Naive thymus-derived CD8-positive, alpha-beta T cell (primary cell): Measurements from ENCODE around the gene GRK5. TPM values are rescaled to one million over a fixed set of nuclear protein-coding genes. Genes with fewer than 3 reads are reported as not detected.

Experiments used
- ATAC-seq, 2 donors: fragments of 150-1000 bp; cut with Tn5 transposase in 1 of 2; sonication (Bioruptor Pico), chemical (Tn5 transposase) in 1 of 2; 1 replicate in 1 of 2; 2 replicates in 1 of 2; pipeline ENCODE4 v1.10.0; 2021; ENCODE audit warnings: mild to moderate bottlenecking in 2 of 2, moderate library complexity in 2 of 2
- POLR2A ChIA-PET: fragments of 350-600 bp; sonication (Branson Sonifier 250); formaldehyde crosslinking; loops from one replicate; lab custom pipeline; 2021; ENCODE audit warnings: antibody characterized with exemption; lab: Charles Lee
- DNase-seq, 10 donors: peaks; one replicate each; pipeline versions ENCODE4 v3.0.0 to v3.0.0-alpha.2; 2020 to 2022
- H3K27ac Mint-ChIP-seq, 10 donors: one replicate each; pipeline ENCODE4 v1.8.0; 2020 to 2022; ENCODE audit warnings: mild to moderate bottlenecking in 10 of 10, mixed read lengths in 10 of 10, moderate library complexity in 4 of 10, inconsistent platforms in 1 of 10
- H3K27me3 Mint-ChIP-seq, 5 donors: one replicate each; pipeline ENCODE4 v1.8.0; 2021 to 2022; ENCODE audit warnings: mixed read lengths in 5 of 5
- H3K36me3 Mint-ChIP-seq, 3 donors: one replicate each; pipeline ENCODE4 v1.8.0; 2020 to 2022; ENCODE audit warnings: mixed read lengths in 3 of 3, mild to moderate bottlenecking in 2 of 3, inconsistent platforms in 1 of 3
- H3K4me1 Mint-ChIP-seq, 4 donors: one replicate each; pipeline ENCODE4 v1.8.0; 2021 to 2022; ENCODE audit warnings: mixed read lengths in 4 of 4
- H3K4me3 Mint-ChIP-seq, 10 donors: one replicate each; pipeline ENCODE4 v1.8.0; 2020 to 2022; ENCODE audit warnings: mild to moderate bottlenecking in 10 of 10, mixed read lengths in 10 of 10, moderate library complexity in 6 of 10, inconsistent platforms in 1 of 10
- H3K9me3 Mint-ChIP-seq, 9 donors: one replicate each; pipeline ENCODE4 v1.8.0; 2020 to 2022; ENCODE audit warnings: mixed read lengths in 9 of 9, mild to moderate bottlenecking in 3 of 9, inconsistent platforms in 1 of 9, moderate library complexity in 1 of 9
- polyA plus RNA-seq, 3 donors: library from polyadenylated mRNA; unstranded; fragments of 300-500 nt; fragmentation: Illumina TruSeq; gene quantifications; one replicate each; pipeline ENCODE4 v1.2.3, GENCODE V29; 2021
- total RNA-seq, 8 experiments: library from RNA in 2 of 8; stranded (reverse) in 2 of 8; gene quantifications; one replicate each; pipeline ENCODE4 v1.2.3 and lab custom pipeline; 2021 to 2026

GRK5 gene
- total and polyA plus RNA-seq, 5 experiments from 2014 or later = 4.4 to 23.2 (median 11.0) TPM

- Mint-ChIP-seq H3K9me3 (no peaks in the 10 kb centered on the region), H3K4me1 (peaks cover 3 to 16% (median 11%) of the 10 kb centered on the region in 4 donors), H3K36me3 (no peaks in the 10 kb centered on the region), H3K27me3 (peaks cover 0 to 3% (median 0%) of the 10 kb centered on the region in 5 donors), H3K4me3 (no peak overlapping the region), H3K27ac (peak overlapping the region in 1 of 10 donors; percentile 7)
- POLR2A ChIA-PET = no interaction called here
- DNase-seq (no peak), ATAC-seq (no peak)
Observed at GRCh38 chr10:119201233-119201632, 6.1 kb upstream of the GRK5 start.

- DNase-seq (no peak), ATAC-seq (no peak)
- POLR2A ChIA-PET = interaction anchor here (0.6 kb wide), 2 partner anchors 22 to 522 kb away, joined by 3 to 4 read pairs; no protein-coding TSS in a partner anchor
- Mint-ChIP-seq H3K27ac (no peak overlapping the region), H3K4me1 (peaks cover 5 to 21% (median 14%) of the 10 kb centered on the region in 4 donors), H3K27me3 (peaks cover 0 to 3% (median 0%) of the 10 kb centered on the region in 5 donors), H3K9me3 (no peaks in the 10 kb centered on the region), H3K36me3 (no peaks in the 10 kb centered on the region), H3K4me3 (no peak overlapping the region)
Observed at GRCh38 chr10:119203006-119203405, 4.4 kb upstream of the GRK5 start.

- Mint-ChIP-seq H3K36me3 (no peaks in the 10 kb centered on the region), H3K4me1 (peaks cover 17 to 35% (median 30%) of the 10 kb centered on the region in 4 donors), H3K27me3 (no peaks in the 10 kb centered on the region), H3K4me3 (peak overlapping the region; percentile 85 to 97 (median 92)), H3K9me3 (no peaks in the 10 kb centered on the region), H3K27ac (peak overlapping the region; percentile 59 to 98 (median 94))
- POLR2A ChIA-PET = interaction anchor here (0.5 to 4.4 kb wide), 18 partner anchors 27 to 337 kb away, joined by 3 to 61 read pairs (median 8); partner anchors contain the start of genes RGS10 and SFXN4
- ATAC-seq (no peak), DNase-seq (peak in 4 of 10 donors; percentile 9 to 37 (median 21))
Observed at GRCh38 chr10:119205894-119206602, 1.3 kb upstream of the GRK5 start.

GRCh38 chr10:119206603-119207365 is 587 bp upstream of the GRK5 start:
- ATAC-seq (peak; percentile 60 to 62), DNase-seq (peak; percentile 56 to 83 (median 74))
- H3K27me3 Mint-ChIP-seq = no peaks in the 10 kb centered on the region
- POLR2A ChIA-PET = interaction anchor here (0.5 to 4.4 kb wide), 28 partner anchors 20 to 519 kb away, joined by 3 to 61 read pairs (median 5); partner anchors contain the start of genes INPP5F, RGS10 and SFXN4
- H3K36me3 Mint-ChIP-seq = no peaks in the 10 kb centered on the region
- peak overlapping the region; percentile 59 to 98 (median 94) for H3K27ac Mint-ChIP-seq
- peaks cover 22 to 42% (median 38%) of the 10 kb centered on the region in 4 donors for H3K4me1 Mint-ChIP-seq
- H3K9me3 Mint-ChIP-seq = no peaks in the 10 kb centered on the region
- H3K4me3 Mint-ChIP-seq = peak overlapping the region; percentile 85 to 99 (median 92)

GRCh38 chr10:119207713-119208552 is 562 bp downstream of the GRK5 start:
- Mint-ChIP-seq H3K27me3 (no peaks in the 10 kb centered on the region), H3K4me1 (peaks cover 26 to 54% (median 49%) of the 10 kb centered on the region in 4 donors), H3K4me3 (peak overlapping the region; percentile 87 to 99 (median 96)), H3K36me3 (no peaks in the 10 kb centered on the region), H3K9me3 (no peaks in the 10 kb centered on the region), H3K27ac (peak overlapping the region; percentile 87 to 96 (median 94))
- peak in 1 of 2 donors; percentile 14 for ATAC-seq
- POLR2A ChIA-PET = interaction anchor here (0.6 to 4.4 kb wide), 24 partner anchors 29 to 518 kb away, joined by 3 to 61 read pairs (median 5); partner anchors contain the start of genes INPP5F, RGS10 and SFXN4
- peak in 6 of 10 donors; percentile 18 to 40 (median 26) for DNase-seq

GRCh38 chr10:119208553-119208940 is 1.2 kb downstream of the GRK5 start:
- no peaks in the 10 kb centered on the region for H3K27me3 Mint-ChIP-seq

GRCh38 chr10:119209035-119209735 is 1.8 kb downstream of the GRK5 start:
- Mint-ChIP-seq H3K36me3 (no peaks in the 10 kb centered on the region), H3K27ac (peak overlapping the region; percentile 87 to 96 (median 94)), H3K27me3 (no peaks in the 10 kb centered on the region), H3K9me3 (no peaks in the 10 kb centered on the region), H3K4me1 (peaks cover 26 to 64% (median 58%) of the 10 kb centered on the region in 4 donors), H3K4me3 (peak overlapping the region; percentile 87 to 99 (median 96))
- ATAC-seq (peak; percentile 20 to 21), DNase-seq (peak; percentile 38 to 73 (median 58))
- POLR2A ChIA-PET = interaction anchor here (0.9 to 4.4 kb wide), 8 partner anchors 30 to 98 kb away, joined by 3 to 61 read pairs (median 4); no protein-coding TSS in a partner anchor

More at GRCh38 chr10:119208553-119208940, 1.2 kb downstream of the GRK5 start:
- Mint-ChIP-seq H3K4me3 (peak overlapping the region; percentile 87 to 99 (median 96)), H3K36me3 (no peaks in the 10 kb centered on the region), H3K9me3 (no peaks in the 10 kb centered on the region), H3K27ac (peak overlapping the region; percentile 87 to 96 (median 94)), H3K4me1 (peaks cover 26 to 58% (median 53%) of the 10 kb centered on the region in 4 donors)
- POLR2A ChIA-PET = interaction anchor here (0.9 to 4.4 kb wide), 9 partner anchors 31 to 271 kb away, joined by 3 to 61 read pairs (median 4); no protein-coding TSS in a partner anchor
- ATAC-seq (no peak), DNase-seq (no peak)

GRCh38 chr10:119209736-119210355 is 2.5 kb downstream of the GRK5 start:
- Mint-ChIP-seq H3K27ac (peak overlapping the region; percentile 87 to 96 (median 94)), H3K27me3 (no peaks in the 10 kb centered on the region), H3K4me3 (peak overlapping the region; percentile 87 to 99 (median 96)), H3K9me3 (no peaks in the 10 kb centered on the region), H3K36me3 (no peaks in the 10 kb centered on the region), H3K4me1 (peaks cover 28 to 71% (median 62%) of the 10 kb centered on the region in 4 donors)
- ATAC-seq (no peak), DNase-seq (no peak)
- POLR2A ChIA-PET = interaction anchor here (1.4 to 4.4 kb wide), 3 partner anchors 59 to 97 kb away, joined by 3 to 61 read pairs (median 22); no protein-coding TSS in a partner anchor

- H3K4me1 Mint-ChIP-seq = peaks cover 28 to 77% (median 63%) of the 10 kb centered on the region in 4 donors
- H3K27ac Mint-ChIP-seq = peak overlapping the region in 8 of 10 donors; percentile 86 to 97 (median 96)
- H3K4me3 Mint-ChIP-seq = peak overlapping the region in 2 of 10 donors; percentile 70 to 74
- no peaks in the 10 kb centered on the region for H3K36me3 Mint-ChIP-seq
- DNase-seq (no peak), ATAC-seq (no peak)
- H3K27me3 Mint-ChIP-seq = no peaks in the 10 kb centered on the region
- POLR2A ChIA-PET = interaction anchor here (0.7 to 4.4 kb wide), 3 partner anchors 61 to 385 kb away, joined by 4 to 22 read pairs (median 9); no protein-coding TSS in a partner anchor
- no peaks in the 10 kb centered on the region for H3K9me3 Mint-ChIP-seq
Observed at GRCh38 chr10:119210633-119211032, 3.3 kb downstream of the GRK5 start.

GRCh38 chr10:119211176-119211575 is 3.8 kb downstream of the GRK5 start:
- Mint-ChIP-seq H3K9me3 (no peaks in the 10 kb centered on the region), H3K36me3 (no peaks in the 10 kb centered on the region), H3K4me1 (peaks cover 27 to 78% (median 61%) of the 10 kb centered on the region in 4 donors), H3K4me3 (peak overlapping the region in 8 of 10 donors; percentile 62 to 80 (median 72)), H3K27me3 (no peaks in the 10 kb centered on the region), H3K27ac (peak overlapping the region; percentile 86 to 97 (median 96))
- no peak for DNase-seq
- no peak for ATAC-seq
- POLR2A ChIA-PET = interaction anchor here (0.7 to 2.3 kb wide), 5 partner anchors 86 to 384 kb away, joined by 3 to 9 read pairs (median 3); partner anchors contain the start of gene RGS10
